Measurements from ENCODE around the gene UBXN4. TPM values are rescaled to one million over a fixed set of nuclear protein-coding genes. Genes with fewer than 3 reads are reported as not detected.

UBXN4 gene
- total RNA-seq, 4 donors from 2014 or later = 45.5 to 54.4 (median 51.1) TPM

DNA sequence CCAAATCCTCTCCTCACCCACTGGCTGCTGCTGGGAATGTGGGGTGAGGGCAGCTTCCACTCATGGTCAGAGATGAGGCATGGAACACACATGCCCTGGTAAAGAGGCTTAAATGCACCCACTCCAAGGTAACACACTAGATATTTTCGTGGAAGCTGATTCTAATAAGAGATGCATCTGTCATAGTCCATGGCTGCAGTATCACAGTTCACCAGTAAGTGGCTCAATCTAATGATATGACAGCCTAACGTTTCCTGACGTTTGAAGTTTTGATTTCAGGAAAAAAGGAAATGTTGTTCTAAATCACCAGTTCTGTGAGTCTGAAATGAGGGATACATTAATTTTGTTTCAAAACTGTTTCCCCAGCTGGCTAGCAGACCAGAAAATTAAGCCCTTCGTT, 57.1 kb downstream of the UBXN4 start:
- intact Hi-C loops (cut with DNase I) = no loop called here
- Histone ChIP-seq H3K4me1 (peaks cover 2 to 11% (median 10%) of the 10 kb centered on the region in 4 donors), H3K9me3 (no peaks in the 10 kb centered on the region), H3K4me3 (no peak overlapping the region), H3K36me3 (no peaks in the 10 kb centered on the region), H3K27ac (replicated peaks in 1 of 4) (no peak overlapping the region), H3K27me3 (no peaks in the 10 kb centered on the region)
- TF ChIP-seq POLR2AphosphoS5 (IDR thresholded peaks at IDR 0.05) = no peak
- no peak for TF ChIP-seq EP300 (IDR thresholded peaks at IDR 0.05)
- TF ChIP-seq POLR2A (IDR thresholded peaks at IDR 0.05; ENCODE audit: low read depth) = no peak
- TF ChIP-seq, protein P1, sequence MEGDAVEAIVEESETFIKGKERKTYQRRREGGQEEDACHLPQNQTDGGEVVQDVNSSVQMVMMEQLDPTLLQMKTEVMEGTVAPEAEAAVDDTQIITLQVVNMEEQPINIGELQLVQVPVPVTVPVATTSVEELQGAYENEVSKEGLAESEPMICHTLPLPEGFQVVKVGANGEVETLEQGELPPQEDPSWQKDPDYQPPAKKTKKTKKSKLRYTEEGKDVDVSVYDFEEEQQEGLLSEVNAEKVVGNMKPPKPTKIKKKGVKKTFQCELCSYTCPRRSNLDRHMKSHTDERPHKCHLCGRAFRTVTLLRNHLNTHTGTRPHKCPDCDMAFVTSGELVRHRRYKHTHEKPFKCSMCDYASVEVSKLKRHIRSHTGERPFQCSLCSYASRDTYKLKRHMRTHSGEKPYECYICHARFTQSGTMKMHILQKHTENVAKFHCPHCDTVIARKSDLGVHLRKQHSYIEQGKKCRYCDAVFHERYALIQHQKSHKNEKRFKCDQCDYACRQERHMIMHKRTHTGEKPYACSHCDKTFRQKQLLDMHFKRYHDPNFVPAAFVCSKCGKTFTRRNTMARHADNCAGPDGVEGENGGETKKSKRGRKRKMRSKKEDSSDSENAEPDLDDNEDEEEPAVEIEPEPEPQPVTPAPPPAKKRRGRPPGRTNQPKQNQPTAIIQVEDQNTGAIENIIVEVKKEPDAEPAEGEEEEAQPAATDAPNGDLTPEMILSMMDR (IDR thresholded peaks at IDR 0.05) = no peak
- DNase-seq (ENCODE audit: extremely low spot score) = no peak
- WGBS = 57% methylated on average over 4 of the region's 4 CpGs

DNA sequence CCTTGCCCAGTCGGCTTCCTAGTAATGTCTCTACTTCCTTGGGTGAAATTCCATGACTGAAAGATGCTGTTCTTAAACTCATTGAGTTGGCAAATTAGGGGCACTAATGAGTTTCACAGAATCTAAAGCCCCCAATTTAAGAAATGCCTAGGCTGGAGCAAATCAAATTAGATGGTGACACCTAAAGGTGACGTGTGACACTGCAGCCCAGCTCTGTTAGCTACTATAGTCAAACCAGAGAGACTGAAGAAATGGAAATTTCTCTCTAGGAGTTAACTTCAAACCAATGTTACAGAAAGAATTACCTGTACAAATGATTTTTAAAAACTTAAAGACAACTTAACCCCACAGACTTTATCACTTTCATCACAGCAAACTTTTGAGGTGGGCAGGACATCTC, 58.1 kb downstream of the UBXN4 start:
- peaks cover 2 to 11% (median 10%) of the 10 kb centered on the region in 4 donors for H3K4me1 ChIP-seq
- no peaks in the 10 kb centered on the region for H3K9me3 ChIP-seq
- H3K27me3 ChIP-seq = no peaks in the 10 kb centered on the region
- no peak overlapping the region for H3K4me3 ChIP-seq
- intact Hi-C loops (cut with DNase I) = no loop called here
- TF ChIP-seq EP300 (IDR thresholded peaks at IDR 0.05) (no peak), POLR2A (IDR thresholded peaks at IDR 0.05; ENCODE audit: low read depth) (no peak), POLR2AphosphoS5 (IDR thresholded peaks at IDR 0.05) (no peak)
- TF ChIP-seq, protein P1 (IDR thresholded peaks at IDR 0.05) = no peak
- DNase-seq (ENCODE audit: extremely low spot score) = no peak
- WGBS = 68% methylated on average over 2 of the region's 2 CpGs
- no peaks in the 10 kb centered on the region for H3K36me3 ChIP-seq
- no peak overlapping the region for H3K27ac ChIP-seq (replicated peaks in 1 of 4)

DNA sequence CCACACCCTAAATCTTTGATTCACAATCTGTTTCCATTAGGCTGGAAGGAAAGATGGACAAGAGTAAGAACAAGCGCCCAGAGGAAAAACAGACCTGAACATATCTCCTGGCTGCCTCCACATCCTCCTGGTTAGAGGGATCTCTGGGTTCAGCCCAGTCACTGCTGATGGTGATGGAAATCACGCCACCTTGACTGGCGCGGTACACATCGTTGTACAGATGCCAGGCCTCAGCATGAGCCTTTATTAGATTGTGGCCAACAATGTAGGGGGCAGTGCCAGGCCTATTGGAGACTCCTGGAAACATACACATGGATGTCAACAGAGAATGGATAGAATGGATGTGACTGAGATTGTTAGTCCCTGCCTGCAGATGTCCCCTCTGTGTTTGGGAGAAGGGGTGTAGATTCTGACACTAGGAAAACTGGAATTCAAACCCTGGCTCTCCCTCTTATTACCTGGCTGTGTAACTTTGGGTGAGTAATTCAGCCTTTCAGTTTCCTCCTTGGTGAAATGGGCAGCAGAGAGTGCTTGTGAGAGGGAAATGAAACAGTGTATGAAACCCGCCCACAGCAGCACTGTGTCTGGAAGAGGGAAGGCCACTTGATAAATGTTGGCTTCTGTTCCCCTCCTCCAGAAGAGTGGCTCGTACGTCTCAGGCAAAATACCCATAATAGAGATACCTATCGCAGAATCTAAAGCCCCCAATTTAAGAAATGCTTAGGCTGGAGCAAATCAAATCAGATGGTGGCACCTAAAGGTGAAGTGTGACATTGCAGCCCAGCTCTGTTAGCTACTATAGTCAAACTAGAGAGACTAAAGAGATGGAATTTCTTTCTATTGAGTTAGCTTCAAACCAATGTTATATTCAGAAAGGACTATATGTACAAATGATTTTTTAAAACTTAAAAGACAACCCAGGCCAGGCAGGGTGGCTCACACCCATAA, 59.1 kb downstream of the UBXN4 start:
- DNase-seq (ENCODE audit: extremely low spot score) = no peak
- Histone ChIP-seq H3K36me3 (no peaks in the 10 kb centered on the region), H3K4me3 (no peak overlapping the region), H3K9me3 (no peaks in the 10 kb centered on the region), H3K27me3 (no peaks in the 10 kb centered on the region), H3K27ac (replicated peaks in 1 of 4) (no peak overlapping the region), H3K4me1 (peaks cover 2 to 11% (median 10%) of the 10 kb centered on the region in 4 donors)
- intact Hi-C loops (cut with DNase I) = no loop called here
- TF ChIP-seq, protein P1 (IDR thresholded peaks at IDR 0.05) = no peak
- TF ChIP-seq POLR2A (IDR thresholded peaks at IDR 0.05; ENCODE audit: low read depth) (no peak), POLR2AphosphoS5 (IDR thresholded peaks at IDR 0.05) (no peak), EP300 (IDR thresholded peaks at IDR 0.05) (no peak)
- WGBS = 88% methylated on average over 9 of the region's 9 CpGs

DNA sequence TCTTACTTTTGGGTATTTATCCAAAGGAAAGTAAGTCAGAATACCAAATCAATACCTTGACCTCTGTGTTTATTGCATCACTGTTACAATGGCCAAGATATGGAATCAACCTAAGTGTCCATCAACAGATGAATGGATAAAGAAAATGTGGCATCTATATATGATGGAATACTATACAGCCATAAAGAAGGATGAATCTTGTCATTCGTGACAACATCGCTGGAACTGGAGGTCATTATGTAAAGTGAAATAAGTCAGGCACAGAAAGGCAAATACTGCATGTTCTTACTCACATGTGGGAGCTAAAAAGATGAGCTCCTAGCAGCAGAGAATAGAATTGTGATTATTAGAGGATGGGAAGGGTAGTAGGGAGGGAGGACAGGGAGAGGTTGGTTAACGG, 60.7 kb downstream of the UBXN4 start:
- TF ChIP-seq EP300 (IDR thresholded peaks at IDR 0.05) (no peak), POLR2AphosphoS5 (IDR thresholded peaks at IDR 0.05) (no peak), POLR2A (IDR thresholded peaks at IDR 0.05; ENCODE audit: low read depth) (no peak)
- TF ChIP-seq, protein P1 (IDR thresholded peaks at IDR 0.05) = no peak
- Histone ChIP-seq H3K4me1 (peaks cover 2 to 8% (median 8%) of the 10 kb centered on the region in 4 donors), H3K9me3 (no peaks in the 10 kb centered on the region), H3K27me3 (no peaks in the 10 kb centered on the region), H3K27ac (replicated peaks in 1 of 4) (no peak overlapping the region), H3K4me3 (no peak overlapping the region), H3K36me3 (no peaks in the 10 kb centered on the region)
- intact Hi-C loops (cut with DNase I) = no loop called here
- DNase-seq (ENCODE audit: extremely low spot score) = no peak
- 63% methylated on average over 3 of the region's 3 CpGs for WGBS
